SK-N-SH (cell line): ENCODE measurements around the gene MB21D2.

Experiments used
- CTCF ChIP-seq: fragments of 200-600 bp; sonication (generic); IDR thresholded peaks from 2 replicates; pipeline ENCODE4 v1.6.1; 2017; ENCODE audit warnings: antibody characterized with exemption, mild to moderate bottlenecking, moderate library complexity
- GABPA ChIP-seq: IDR thresholded peaks from 2 replicates; pipeline ENCODE4 v1.4.0; 2012; ENCODE audit warnings: low read depth, mild to moderate bottlenecking
- IRF3 ChIP-seq: fragments of 150-350 bp; IDR thresholded peaks from 2 replicates; pipeline ENCODE4 v1.6.1; 2016; ENCODE audit warnings: mild to moderate bottlenecking, low read depth, low read length
- MAX ChIP-seq: IDR thresholded peaks from 2 replicates; pipeline ENCODE4 v1.4.0; 2012; ENCODE audit warnings: low read depth
- TAF1 ChIP-seq: IDR thresholded peaks from 2 replicates; pipeline ENCODE4 v1.6.1; 2012; ENCODE audit warnings: low read depth, mild to moderate bottlenecking, low read length, moderate library complexity, borderline replicate concordance
- YY1 ChIP-seq: IDR thresholded peaks from 2 replicates; pipeline ENCODE4 v1.4.0; 2012; ENCODE audit warnings: low read depth, mild to moderate bottlenecking
- TF ChIP-seq, protein P1 (sequence below): IDR thresholded peaks from 2 replicates; pipeline ENCODE4 v1.6.1; 2012; ENCODE audit warnings: mild to moderate bottlenecking, low read depth, low read length, moderate library complexity

DNA sequence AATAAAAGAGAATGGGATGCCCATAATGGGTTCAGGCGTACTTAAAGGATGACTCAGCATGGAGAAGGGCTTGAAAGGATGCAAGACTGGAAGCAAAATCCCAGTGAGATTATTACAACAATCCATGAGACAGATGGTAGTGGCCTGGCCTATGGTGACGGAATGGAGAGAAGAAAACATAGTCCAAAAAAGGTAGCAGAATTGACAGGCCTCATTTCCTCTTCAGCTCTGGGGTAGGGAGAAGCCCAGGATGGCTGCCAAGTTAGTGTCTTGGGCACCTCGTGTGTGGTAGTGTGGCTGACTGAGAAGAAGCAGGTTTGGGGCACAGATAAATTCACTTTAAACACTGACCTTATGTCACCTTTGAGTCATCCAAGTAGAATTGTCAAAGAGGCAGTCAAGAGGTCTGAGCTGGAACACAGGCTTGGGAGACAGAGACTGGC, 18.1 kb downstream of the MB21D2 start:
- no peak for TF ChIP-seq CTCF
- no peak for TF ChIP-seq IRF3
- TF ChIP-seq MAX = no peak
- no peak for TF ChIP-seq TAF1
- TF ChIP-seq, protein P1, sequence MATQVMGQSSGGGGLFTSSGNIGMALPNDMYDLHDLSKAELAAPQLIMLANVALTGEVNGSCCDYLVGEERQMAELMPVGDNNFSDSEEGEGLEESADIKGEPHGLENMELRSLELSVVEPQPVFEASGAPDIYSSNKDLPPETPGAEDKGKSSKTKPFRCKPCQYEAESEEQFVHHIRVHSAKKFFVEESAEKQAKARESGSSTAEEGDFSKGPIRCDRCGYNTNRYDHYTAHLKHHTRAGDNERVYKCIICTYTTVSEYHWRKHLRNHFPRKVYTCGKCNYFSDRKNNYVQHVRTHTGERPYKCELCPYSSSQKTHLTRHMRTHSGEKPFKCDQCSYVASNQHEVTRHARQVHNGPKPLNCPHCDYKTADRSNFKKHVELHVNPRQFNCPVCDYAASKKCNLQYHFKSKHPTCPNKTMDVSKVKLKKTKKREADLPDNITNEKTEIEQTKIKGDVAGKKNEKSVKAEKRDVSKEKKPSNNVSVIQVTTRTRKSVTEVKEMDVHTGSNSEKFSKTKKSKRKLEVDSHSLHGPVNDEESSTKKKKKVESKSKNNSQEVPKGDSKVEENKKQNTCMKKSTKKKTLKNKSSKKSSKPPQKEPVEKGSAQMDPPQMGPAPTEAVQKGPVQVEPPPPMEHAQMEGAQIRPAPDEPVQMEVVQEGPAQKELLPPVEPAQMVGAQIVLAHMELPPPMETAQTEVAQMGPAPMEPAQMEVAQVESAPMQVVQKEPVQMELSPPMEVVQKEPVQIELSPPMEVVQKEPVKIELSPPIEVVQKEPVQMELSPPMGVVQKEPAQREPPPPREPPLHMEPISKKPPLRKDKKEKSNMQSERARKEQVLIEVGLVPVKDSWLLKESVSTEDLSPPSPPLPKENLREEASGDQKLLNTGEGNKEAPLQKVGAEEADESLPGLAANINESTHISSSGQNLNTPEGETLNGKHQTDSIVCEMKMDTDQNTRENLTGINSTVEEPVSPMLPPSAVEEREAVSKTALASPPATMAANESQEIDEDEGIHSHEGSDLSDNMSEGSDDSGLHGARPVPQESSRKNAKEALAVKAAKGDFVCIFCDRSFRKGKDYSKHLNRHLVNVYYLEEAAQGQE = no peak
- no peak for TF ChIP-seq YY1
- no peak for TF ChIP-seq GABPA
